Activated CD4-positive, alpha-beta T cell treated with anti-CD3 and anti-CD28 coated beads, Interleukin-2, amount 50 U/mL, for 4 hours (primary cell): ENCODE data around the gene SSNA1.

Source experiments
- DNase-seq, 2 experiments: peaks; one replicate each; pipeline ENCODE4 v3.0.0-alpha.2; 2020

Gene SSNA1

DNA sequence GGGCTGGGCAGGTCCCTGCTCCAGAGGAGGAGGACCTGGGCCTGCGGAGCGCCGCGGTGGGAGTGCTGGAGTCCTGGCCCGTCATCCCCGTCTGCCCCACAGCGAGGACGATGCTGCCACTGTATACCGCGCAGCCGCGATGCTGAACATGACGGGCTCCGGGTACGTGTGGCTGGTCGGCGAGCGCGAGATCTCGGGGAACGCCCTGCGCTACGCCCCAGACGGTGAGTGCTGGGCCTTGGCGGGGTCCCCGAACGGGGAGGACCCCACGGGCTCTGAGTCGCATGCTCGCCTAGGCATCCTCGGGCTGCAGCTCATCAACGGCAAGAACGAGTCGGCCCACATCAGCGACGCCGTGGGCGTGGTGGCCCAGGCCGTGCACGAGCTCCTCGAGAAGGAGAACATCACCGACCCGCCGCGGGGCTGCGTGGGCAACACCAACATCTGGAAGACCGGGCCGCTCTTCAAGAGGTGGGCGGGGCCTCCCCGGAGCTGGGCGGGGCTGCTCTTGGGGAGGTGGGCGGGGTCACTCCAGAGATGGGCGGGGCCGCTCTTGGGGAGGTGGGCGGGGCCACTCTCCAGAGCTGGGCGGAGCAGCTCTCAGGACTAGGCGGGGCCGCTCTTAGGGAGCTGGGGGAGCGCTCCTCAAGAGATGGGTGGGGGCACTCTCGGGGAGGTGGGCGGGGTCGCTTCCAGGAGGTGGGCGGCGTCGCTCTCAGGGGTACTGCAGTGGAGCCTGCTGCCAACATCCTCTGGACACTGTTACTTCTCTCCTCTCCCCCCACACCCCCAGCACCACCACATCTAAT is 31.7 kb upstream of the SSNA1 start:
- DNase-seq: peak; percentile 56 to 67

DNA sequence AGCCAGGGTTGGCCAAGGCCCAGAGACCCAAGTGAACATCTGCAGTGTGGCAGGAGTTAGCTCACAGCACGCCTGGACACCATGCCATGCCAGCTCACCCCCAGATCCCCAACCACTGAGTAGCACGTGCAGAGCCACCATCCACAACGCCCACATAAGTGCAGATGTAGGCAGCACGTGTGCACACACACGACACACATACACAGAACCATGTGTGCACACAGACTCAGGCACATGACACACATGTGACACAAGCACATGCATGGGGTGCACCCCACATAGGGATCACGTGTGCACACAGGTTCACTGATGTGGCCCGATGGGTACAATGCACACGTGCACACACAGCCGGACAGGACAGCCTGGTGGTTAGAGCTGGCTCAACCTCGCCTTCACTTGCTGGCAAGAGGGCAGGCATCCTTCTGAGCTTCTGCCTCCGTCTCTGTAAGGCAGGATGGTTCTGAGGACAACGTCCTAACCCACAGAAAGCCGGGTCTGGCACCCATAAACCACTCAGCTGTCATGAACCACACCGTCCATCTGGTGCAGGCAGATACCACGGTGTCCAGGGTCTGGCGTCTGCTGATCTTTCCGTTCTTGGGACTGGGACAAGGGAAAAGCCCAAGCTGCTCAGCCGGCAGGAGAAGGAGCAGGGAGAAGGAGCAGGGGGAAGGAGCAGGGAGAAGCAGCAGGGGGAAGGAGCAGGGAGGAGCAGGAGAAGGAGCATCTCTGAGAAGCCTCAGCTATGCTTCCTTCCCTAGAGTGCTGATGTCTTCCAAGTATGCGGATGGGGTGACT is 30.7 kb upstream of the SSNA1 start:
- no peak for DNase-seq

DNA sequence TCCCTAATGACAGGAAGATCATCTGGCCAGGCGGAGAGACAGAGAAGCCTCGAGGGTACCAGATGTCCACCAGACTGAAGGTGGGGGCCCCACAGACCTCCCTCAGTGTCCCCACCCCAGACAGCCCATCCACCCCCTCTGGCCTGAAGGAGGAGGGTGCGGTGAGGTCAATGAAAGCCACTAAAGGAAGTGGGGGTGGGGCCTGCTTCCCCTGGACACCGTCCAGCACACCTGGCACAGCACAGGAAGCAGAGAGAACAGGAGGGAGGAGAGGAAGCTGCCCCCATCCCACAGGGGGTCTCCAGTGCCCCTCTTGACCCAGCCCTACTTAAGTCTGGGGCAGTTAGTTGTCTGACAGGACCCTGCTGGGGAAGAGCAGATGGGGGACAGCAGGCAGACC is 29.9 kb upstream of the SSNA1 start:
- DNase-seq: no peak

DNA sequence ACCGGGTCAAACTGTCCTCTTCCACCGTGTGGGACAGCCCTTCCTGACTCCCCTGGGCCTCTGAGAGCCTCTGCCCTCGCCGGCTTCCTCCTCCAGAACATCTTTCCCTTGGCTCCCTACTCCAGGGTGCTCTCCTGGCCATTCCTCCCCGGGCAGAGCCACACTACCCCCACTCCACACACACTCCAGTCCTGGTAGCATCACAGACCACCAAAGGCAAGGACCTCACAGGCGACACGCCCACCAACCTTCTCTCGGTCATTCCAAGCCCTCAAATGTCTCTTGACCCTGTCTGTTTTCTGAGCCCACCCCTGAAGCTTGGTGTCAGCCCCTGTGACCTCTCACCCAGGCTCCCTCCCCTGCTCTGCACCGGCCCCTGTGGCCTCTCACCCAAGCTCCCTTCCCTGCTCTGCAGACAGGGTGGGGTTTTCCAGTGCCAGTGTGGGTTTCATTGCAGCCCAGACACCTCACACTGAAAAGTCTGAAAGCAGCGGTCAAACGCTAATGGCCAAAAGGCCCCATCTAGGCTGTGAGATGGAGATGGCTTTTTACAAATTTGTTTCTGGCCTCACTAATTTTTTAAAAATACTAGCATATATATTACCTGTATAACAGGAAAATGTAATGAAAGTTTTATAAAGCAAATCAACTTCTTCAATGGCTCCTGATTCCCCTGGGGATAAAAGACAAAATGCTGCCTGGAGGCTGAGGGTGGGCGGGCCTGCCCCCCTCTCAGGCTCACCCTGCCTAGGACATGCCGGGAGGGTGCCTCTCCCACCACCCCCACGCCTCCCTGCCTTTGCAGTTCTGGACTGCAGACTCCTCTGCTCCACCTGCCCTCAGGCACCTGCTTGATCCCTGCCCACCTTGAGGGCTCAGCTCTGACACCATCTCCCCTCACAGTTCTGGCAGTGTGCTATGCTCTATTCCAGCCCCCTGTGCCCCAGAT is 29.1 kb upstream of the SSNA1 start:
- DNase-seq: no peak

DNA sequence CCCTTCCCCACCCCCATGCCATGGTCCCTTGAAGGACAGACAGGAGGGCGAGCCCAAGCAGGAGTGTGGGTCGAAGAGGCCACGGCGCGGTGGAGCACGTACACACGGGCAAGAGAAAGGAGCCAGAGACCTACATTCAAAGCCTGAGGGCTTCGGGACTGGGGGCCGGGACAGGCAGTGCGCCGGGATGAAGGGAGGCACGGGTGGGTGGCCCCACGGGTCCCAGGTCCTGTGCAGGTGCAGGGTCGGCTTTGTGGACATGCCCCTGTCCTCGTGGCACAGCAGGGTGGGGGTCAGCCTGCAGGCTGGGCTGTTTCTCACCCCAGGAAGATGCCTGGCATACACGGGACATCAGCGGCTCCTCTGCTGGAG is 28.4 kb upstream of the SSNA1 start:
- no peak for DNase-seq

DNA sequence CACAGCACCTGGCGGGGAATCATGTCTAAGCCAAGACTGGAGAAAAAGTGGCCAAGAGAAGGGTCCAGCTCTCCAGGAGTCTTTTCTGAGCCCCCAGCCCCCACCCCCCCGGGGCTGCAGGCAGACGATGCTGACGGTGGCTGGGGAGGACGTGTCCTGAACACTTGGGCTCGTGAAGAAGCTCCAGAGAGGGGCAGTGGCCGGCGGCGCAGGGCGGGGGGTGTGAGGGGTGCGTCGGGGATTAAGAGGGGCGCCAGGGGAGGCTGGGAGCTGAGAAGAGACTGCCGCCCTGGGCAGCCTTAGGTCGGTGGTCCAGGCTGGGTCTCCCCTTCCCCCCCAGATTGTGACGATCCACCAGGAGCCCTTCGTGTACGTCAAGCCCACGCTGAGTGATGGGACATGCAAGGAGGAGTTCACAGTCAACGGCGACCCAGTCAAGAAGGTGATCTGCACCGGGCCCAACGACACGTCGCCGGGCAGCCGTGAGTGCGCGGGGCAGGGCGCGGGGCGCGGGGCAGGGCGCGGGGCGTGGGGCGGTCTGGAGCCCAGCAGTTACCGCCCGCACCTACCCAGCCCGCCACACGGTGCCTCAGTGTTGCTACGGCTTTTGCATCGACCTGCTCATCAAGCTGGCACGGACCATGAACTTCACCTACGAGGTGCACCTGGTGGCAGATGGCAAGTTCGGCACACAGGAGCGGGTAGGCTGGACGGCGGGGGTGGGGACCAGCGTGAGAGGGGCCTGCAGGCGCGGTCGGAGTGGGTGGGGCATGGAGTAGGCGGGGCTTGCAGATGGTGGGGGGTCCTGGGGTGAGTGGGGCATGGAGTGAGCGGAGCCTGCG is 27.5 kb upstream of the SSNA1 start:
- no peak for DNase-seq

DNA sequence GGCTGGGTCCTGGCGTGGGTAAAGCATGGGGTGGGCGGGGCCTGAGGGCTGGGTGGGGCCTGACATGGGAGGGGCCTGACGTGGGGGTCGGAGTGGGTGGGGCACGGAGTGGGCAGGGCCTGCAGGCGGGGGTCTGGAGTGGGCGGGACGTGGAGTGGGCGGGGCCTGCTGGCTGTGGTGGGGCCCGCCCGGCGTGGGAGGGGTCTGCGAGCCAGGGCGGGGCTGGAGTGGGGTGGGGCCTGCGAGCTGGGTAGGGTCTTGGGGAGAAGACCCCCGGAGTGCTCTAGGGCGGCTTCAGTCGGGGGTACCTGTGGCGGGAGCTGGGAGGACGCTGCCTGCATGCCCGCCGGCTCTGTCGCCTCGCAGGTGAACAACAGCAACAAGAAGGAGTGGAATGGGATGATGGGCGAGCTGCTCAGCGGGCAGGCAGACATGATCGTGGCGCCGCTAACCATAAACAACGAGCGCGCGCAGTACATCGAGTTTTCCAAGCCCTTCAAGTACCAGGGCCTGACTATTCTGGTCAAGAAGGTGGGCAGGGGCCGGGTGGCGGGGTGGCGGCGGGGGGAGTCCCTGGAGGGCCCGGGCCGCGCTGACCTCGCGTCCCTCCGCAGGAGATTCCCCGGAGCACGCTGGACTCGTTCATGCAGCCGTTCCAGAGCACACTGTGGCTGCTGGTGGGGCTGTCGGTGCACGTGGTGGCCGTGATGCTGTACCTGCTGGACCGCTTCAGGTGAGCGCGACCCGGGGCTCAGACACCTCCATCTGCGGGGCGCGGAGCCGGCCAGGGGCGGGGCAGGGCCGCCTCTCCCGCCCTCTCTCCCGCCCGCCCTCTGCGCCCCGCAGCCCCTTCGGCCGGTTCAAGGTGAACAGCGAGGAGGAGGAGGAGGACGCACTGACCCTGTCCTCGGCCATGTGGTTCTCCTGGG is 26.7 kb upstream of the SSNA1 start:
- no peak for DNase-seq

DNA sequence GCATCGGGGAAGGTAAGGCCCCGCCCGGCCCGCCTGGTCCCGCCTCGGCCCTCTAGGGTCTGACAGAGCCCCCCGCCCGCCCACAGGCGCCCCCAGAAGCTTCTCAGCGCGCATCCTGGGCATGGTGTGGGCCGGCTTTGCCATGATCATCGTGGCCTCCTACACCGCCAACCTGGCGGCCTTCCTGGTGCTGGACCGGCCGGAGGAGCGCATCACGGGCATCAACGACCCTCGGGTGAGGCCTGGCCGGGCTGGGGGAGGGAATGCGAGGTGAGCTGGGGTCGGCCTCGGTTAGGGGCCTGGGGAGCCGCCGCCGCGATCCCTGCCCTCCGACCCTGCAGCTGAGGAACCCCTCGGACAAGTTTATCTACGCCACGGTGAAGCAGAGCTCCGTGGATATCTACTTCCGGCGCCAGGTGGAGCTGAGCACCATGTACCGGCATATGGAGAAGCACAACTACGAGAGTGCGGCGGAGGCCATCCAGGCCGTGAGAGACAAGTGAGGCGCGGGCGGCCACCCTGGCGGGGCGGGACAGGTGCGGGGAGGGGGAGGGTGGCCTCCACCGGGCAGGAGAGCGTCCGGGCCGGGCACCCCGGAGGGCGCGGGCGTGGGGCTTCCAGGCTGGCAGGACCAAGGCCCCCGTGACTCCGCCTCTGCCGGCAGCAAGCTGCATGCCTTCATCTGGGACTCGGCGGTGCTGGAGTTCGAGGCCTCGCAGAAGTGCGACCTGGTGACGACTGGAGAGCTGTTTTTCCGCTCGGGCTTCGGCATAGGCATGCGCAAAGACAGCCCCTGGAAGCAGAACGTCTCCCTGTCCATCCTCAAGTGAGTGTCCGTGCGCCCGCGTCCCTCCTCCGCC is 25.7 kb upstream of the SSNA1 start:
- peak in 1 of 2 experiments; percentile 14 for DNase-seq

DNA sequence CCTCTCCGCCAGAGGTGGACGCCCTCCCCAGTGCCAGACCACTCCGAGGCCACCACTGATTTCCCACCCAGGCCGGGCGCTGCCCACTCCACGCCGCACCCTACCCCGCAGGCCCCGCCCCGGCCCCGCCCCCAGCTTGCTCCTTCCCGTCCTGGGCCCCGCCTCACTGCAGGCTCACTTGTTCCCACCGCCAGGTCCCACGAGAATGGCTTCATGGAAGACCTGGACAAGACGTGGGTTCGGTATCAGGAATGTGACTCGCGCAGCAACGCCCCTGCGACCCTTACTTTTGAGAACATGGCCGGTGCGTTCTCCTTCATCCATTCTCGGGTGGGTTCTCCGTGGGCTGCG is 25.1 kb upstream of the SSNA1 start:
- DNase-seq: no peak

DNA sequence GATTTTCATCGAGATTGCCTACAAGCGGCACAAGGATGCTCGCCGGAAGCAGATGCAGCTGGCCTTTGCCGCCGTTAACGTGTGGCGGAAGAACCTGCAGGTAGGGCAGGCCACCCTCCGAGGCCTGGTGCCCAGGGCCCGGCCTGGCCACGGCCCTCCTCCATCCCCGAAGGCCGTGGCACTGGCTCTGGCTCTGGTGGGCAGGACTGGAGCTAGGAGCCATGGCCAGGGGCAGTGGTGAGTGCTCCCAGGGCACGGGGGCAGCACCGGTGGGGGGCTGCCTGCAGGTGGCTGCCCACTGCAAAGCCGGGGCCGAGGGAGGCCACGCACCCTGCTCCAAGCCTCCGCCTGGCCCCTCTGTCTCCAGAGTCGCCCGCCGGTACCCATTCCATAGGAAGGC is 24.7 kb upstream of the SSNA1 start:
- no peak for DNase-seq

DNA sequence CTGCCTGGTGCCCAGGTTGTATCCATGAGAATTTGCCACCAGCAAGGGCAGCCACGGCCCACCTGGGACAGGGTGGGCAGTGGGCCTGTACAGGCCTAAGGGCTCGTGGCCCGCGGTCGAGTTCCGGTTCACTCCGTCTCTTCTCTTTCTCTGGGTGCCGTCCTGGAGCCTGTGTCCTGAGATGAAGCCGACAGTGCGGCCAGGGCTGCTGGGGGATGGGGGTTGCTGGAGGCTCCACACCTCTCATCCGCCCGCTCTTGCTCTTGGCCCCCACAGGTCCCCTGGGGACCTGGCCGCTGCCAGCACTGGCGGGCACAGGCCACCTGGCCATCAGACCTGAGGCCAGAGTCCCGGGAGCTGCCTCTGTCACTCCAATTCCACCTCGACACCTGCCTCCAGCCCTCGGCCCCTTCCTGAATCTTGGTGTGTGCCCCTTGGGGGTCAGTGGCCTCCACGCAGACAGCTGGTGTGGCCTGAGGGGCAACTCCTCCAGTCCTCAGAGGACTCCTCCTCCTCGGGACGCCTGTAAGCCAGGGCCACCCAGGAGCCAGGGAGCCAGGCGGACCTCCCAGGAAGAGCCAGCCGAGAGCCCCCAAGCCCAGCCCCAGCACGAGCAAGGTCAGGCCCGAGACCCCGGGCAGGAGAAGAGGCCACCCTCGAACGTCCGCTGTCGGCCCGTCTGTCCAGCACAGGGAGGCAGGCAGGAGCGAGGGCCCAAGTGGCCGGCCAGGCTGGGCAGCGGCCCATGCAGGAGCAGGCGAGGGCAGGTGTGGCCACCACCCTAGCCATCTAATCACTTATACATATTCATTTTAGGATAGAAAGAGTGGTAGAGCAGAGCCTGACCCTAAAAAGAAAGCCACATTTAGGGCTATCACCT is 23.9 kb upstream of the SSNA1 start:
- no peak for DNase-seq

DNA sequence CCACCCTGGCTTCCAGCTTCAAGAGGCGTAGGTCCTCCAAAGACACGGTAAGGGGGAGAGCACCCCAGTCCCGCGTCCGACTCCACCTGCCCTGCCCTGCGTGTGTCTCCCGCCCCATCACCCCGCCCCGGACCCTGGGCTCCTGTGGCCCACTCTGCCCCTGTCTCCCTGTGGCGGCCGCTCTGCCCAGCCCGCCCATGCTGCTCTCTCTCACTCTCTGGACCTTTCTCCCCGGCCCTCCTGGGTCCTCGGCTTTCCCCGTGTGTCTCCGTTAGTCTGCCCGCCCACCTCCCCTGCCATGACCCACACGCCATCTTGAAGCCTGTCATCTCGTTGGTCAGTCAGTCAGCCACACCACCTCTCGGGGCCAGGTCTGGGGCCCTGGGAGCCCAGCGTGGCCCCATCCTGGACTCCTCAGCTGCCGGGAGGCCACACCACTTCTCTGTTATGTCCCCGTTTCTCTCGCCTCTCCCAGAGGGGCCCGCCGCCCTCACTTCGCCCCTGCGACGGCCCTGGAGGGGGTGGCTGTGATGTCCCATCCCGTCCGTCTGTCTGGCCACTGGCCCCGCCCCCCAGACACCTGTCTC is 23.1 kb upstream of the SSNA1 start:
- DNase-seq: no peak

DNA sequence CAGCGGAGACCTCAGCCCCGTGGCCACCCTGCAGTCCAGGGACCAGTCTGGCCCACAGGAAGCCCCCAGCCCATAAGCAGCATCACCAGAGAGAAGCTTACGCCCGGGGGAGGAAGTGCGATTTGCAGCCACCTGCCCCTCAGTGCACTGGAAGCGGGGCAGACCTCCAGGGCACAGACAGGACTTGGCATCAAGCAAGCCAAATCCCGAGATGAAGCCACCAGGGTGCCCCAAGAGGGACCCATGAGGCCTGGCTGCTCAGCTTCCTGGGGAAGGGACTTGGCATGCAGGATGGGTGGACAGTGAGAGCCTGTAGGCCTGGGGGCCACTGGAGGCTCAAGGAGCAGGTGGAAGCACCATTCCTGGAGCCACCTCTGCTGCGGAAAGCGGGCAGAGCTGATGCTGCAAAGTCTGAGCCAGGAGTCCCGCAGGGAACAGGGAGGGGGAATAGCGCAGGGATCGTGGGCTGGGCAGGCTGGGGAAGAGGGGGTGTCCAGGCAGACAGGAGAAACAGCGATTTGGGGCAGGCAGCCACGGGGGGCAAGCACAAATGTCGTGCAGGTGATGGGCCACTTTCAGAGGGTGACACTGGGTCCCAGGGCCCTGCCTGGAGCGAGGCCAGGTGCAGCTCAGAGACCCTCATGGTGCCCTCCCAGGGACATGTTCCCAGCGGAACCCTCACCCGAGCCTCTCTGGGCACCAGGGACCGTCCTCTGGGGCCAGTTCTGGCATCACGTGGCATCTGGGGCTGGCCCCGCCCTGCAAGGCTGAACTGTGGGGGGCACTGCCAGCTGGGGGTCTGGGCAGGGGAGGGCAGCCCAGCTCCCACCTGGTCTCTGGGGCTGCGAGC is 21.9 kb upstream of the SSNA1 start:
- no peak for DNase-seq

DNA sequence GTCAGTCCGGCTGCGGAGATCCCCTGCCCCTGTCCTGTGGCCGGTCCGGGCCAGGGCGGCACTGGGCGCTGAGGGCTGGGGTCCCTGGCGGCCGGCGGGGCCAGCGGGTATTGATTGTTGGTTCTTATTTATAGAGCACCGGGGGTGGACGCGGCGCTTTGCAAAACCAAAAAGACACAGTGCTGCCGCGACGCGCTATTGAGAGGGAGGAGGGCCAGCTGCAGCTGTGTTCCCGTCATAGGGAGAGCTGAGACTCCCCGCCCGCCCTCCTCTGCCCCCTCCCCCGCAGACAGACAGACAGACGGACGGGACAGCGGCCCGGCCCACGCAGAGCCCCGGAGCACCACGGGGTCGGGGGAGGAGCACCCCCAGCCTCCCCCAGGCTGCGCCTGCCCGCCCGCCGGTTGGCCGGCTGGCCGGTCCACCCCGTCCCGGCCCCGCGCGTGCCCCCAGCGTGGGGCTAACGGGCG is 21.2 kb upstream of the SSNA1 start:
- no peak for DNase-seq

DNA sequence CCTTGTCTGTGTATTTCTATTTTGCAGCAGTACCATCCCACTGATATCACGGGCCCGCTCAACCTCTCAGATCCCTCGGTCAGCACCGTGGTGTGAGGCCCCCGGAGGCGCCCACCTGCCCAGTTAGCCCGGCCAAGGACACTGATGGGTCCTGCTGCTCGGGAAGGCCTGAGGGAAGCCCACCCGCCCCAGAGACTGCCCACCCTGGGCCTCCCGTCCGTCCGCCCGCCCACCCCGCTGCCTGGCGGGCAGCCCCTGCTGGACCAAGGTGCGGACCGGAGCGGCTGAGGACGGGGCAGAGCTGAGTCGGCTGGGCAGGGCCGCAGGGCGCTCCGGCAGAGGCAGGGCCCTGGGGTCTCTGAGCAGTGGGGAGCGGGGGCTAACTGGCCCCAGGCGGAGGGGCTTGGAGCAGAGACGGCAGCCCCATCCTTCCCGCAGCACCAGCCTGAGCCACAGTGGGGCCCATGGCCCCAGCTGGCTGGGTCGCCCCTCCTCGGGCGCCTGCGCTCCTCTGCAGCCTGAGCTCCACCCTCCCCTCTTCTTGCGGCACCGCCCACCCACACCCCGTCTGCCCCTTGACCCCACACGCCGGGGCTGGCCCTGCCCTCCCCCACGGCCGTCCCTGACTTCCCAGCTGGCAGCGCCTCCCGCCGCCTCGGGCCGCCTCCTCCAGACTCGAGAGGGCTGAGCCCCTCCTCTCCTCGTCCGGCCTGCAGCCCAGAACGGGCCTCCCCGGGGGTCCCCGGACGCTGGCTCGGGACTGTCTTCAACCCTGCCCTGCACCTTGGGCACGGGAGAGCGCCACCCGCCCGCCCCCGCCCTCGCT is 20.5 kb upstream of the SSNA1 start:
- DNase-seq: no peak

DNA sequence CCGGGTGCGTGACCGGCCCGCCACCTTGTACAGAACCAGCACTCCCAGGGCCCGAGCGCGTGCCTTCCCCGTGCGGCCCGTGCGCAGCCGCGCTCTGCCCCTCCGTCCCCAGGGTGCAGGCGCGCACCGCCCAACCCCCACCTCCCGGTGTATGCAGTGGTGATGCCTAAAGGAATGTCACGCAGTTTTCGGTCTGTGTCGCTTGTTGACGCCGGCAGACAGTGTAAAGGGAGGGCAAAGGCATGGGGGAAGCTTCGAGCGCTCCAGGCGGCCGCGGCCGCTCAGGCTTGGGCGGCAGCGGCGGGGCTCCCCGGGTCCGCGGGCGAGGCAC is 19.9 kb upstream of the SSNA1 start:
- no peak for DNase-seq
